ENCODE measurements around the gene VSIR.

VSIR gene

GRCh38 chr10:71773221-71773971, at the start of gene VSIR:
Gene VSIR (minus strand): TSS chr10:71773520. CDS start chr10:71773439, 81 bp downstream.
- H3K4me3 ChIP-seq (ENCODE audit: low read depth, low read length), result no peak within 1 kb of the TSS

DNA sequence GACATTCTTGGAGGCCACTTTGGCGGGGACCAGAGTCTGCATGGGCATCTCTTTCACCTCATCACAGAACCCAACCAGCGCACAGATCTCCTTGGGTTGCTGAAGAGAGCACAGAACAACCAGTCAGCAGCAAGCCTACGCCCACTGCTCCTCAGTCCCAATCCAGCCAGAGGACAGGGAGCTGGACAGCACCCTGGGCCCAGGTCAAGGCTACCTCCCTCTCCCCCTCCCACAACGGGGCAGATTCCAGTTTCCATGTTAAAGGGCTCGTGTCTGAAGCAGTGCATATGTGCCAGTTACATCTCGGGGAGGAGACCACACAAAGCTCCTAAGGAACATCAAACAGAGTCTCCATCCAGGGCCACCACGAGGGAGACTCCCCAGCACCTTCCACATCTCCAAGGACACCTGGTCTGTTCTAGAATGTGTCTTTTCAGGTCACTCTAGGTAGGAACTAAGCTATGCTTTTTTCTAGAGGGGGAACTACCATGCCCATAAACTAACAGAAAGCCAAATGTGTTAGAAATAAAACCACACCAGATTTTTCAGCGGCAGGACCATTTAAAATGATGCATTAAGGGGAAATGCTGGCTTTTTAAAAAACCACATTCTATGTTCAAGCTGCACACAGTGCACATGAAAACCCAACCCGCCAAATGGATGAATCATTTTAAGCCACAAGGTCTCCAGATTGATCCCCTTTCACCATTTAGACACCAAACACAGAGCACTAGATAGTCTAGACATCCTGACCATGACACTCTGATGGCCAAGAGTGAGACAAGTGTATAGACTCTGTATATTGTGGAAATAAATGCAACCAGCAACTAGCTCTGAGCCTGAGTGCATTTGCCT, 48.8 kb upstream of the VSIR start:
- H3K4me3 ChIP-seq (ENCODE audit: low read depth, low read length), result no peak overlapping the region

- H3K4me3 ChIP-seq (ENCODE audit: low read depth, low read length), result no peak overlapping the region
These were observed 47.6 kb upstream of the VSIR start for GRCh38 chr10:71820966-71821365.

DNA sequence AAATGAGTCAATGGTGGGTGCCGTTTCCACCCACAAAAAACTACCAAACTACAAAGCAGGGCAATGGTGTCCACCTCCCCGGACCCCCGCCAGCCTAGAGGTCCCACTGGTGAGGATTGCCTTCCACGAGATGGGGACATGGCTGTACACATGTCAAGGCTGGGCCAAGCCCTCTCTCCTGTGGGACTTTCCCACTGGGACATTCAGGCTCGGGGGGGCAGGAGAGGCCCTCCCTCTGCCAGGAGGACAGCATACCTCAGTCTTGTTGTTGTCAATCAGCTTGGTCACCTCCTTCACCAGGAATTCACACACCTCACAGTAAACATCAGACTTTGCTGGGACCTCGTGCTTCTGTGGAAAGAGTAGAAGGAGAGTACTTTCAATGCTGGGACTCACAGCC, 46.7 kb upstream of the VSIR start:
- no peak overlapping the region for H3K4me3 ChIP-seq (ENCODE audit: low read depth, low read length)

DNA sequence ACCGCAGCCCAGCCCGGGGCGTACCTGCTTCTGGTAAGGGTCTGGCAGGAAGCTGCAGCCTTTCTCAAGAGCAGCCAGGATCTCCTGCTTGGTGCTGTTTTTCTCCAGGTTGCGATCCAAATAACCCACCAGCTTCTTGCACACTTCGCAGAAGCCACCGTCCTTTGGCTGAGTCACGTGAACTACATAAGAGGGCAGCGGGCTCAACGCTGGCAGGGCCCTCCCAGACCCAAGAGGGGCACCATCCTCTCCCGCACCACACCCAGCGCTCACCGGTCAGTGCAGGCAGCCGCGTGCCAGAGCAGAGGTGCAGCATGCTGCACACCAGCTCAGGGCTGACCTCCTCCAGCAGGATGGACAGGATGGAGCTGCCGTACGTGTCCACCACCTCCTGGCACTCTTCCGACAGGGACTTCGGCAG, 46.1 kb upstream of the VSIR start:
- H3K4me3 ChIP-seq (ENCODE audit: low read depth, low read length), result no peak overlapping the region

DNA sequence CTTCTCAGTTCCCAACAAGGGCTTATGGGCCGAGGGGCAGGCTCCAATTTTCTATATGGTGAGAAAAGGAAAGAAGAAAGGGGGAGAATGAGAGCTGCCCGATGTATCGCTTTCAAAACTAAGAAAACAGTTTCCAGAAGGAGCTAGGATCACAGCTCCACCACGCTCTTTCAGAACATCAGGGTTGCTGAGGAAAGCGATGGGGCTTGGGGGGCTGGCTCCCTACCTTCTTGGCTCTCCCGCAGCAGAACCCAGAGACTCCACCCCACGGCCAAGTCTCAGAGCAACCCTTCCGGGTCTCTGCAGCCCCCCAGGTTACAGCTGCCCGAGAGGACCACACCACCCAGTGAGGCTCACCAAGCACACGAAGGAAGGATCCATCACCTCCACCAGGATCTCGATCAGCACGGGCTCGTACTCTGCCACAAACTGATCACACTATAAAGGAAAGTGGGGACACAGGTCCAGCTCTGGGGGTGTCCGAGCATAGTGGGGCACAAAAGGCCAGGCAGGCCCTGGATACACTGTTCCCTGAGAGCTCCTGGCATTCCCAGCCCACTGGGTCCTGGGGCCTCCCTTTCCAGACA, 45.4 kb upstream of the VSIR start:
- H3K4me3 ChIP-seq (ENCODE audit: low read depth, low read length), result no peak overlapping the region

DNA sequence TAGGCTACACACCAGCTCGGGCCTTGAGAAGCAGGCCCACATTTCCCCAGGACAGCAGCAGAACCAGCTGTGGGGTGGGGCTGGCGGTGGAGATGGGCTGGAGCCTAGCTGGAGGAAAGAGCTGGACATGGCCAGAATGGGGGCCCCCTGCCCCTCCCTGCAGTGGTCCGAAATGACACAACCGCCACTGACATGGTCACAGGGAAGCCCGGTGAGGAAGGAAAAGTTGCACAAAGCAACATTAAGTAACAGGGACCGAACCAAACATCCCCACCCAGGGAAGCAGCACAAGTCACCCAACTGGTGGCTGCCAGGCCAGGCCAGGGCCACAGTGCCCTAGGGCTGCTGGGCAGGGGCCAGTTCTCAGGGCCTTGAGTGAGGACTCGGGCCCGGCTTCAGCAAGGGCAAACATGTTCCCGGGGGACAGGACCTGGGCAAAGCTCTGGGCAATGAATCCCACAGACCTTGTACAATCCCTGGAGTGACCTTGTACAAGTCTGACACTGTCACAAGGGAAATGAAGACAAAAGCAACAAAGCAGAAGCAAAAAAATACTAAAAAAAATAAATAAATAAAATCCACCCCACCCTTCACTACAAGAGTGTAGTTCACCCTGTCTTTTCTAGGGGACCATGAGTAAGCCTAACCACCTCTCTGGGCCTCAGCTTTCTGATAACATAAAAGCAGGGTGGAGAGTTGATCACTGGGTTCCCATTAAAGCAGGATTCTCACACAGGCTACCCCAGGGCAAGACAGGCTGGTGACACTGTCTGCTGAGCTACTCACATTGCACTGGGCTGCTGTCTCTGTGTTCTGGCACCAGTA, 44.7 kb upstream of the VSIR start:
- H3K4me3 ChIP-seq (ENCODE audit: low read depth, low read length), result no peak overlapping the region

DNA sequence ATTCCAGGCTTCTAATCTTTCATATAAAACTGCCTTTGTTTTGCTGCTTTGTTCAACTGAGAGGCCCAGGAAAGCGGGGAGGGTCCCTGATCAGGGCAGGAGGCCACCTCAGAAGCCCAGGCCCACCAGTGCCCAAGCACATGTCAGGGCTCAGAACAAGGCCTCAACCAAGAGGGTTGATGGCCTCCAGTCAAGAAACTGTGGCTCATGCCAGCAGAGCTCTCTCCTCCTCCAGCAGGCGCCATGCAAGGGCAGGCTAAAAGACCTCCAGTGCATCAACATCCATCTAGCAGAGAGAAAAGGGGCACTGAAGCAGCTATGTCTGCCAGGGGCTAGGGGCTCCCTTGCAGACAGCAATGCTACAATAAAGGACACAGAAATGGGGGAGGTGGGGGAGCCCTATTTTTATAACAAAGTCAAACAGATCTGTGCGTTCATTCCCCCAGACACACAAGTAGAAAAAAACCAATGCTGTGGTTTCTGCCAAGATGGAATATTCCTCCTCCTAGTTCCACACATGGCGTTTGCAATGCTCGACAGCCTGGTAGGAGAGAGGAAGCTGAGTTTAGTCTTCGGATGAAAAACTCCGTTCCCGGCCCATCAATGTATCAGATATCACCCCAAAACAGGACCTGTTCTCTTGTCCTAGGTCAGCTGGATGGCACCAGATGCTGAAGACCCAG, 43.8 kb upstream of the VSIR start:
- H3K4me3 ChIP-seq (ENCODE audit: low read depth, low read length), result no peak overlapping the region

DNA sequence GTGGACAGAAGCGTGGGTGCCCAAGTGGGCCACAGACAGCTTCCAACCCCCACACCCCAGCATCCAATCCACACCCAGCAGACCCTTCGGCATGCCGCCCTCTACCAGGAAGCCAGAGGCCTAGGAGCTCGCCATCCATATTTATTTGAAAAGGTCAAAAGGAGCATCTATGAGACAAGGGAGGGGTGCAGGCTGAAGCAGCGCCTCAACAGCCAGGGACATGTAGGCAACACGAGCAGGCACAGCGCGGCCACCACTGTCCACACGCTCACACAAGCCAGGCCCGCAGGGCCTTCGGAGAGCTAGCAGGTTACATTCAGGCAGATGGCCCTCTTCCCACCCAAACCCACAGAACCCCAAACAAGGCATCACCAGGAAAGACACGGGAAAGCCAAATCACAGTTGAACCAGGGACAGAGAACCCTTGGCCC, 43.1 kb upstream of the VSIR start:
- no peak overlapping the region for H3K4me3 ChIP-seq (ENCODE audit: low read depth, low read length)

DNA sequence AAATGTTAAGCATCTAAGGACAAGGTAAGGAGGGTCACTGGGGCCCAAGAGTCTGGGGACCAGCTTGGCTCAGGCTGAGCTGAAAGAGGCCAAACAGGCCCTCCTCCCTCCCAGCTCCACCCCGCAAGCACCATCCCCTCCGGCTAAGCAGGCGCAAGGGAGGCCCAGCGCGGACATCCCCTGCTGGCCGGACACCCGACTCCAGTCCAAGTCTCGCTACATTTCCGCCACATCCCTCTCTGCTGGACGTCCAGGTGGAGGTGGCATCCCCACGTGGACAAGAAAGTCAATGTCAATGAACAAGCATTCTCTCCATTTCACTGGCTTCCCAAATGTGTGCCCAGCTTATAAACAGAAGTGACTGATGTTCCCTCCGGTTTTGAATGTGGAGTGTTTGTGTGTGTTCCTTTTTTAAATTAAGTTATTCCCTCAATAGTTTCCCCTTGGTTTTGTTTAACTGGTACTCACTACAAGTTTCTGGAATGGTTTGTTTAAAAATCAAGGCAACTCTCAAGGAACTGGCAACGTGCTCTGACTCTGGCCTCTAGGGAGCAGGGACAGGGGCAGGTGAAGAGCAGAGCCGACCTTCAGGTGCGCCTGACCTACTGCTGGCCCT, 42.3 kb upstream of the VSIR start:
- H3K4me3 ChIP-seq (ENCODE audit: low read depth, low read length), result no peak overlapping the region

GRCh38 chr10:71814922-71815411, 41.6 kb upstream of the VSIR start:
- H3K4me3 ChIP-seq (ENCODE audit: low read depth, low read length), result no peak overlapping the region

GRCh38 chr10:71812913-71813590, 39.7 kb upstream of the VSIR start:
- H3K4me3 ChIP-seq (ENCODE audit: low read depth, low read length), result no peak overlapping the region

DNA sequence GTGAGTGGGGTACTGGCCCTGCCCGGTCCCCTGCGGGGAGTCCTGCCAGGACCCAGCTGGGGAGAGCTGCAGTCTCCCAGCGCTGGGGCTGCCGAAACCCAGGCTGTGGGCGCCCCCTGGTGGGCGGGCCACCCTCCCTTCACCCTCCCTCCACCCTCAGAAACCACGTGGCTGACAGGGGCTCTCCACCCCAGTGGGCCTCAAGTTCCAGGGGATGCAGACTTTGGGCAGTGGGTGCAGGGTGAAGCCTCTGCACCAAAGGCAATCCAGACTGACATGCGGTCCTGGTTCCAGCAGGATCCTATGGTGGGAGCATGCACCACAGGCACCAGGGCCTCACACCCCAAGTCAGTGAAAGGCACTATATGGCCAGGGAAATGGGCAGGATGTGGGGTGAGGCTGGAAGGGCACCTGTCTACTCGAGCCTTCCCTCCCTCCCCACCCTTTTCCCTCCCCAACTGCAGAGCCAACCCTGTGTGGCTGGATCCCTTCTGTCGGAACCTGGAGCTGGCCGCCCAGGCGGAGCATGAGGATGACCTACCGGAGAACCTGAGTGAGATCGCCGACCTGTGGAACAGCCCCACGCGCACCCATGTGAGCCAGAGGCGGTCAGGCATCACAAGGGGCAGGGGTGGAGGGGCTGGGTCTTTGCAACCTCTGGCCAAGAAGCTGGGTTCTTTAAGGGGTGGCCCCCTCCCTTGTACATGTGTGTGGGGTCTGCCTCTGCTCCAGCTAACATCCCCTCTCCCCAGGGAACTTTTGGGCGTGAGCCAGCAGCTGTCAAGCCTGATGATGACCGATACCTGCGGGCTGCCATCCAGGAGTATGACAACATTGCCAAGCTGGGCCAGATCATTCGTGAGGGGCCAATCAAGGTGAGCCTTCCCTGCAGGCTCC, 38.9 kb upstream of the VSIR start:
- no peak overlapping the region for H3K4me3 ChIP-seq (ENCODE audit: low read depth, low read length)

GRCh38 chr10:71811351-71811750, 38.0 kb upstream of the VSIR start:
- H3K4me3 ChIP-seq (ENCODE audit: low read depth, low read length), result no peak overlapping the region

GRCh38 chr10:71810048-71810750, 36.9 kb upstream of the VSIR start:
- H3K4me3 ChIP-seq (ENCODE audit: low read depth, low read length), result no peak overlapping the region

GRCh38 chr10:71809628-71810027, 36.3 kb upstream of the VSIR start:
- H3K4me3 ChIP-seq (ENCODE audit: low read depth, low read length), result no peak overlapping the region

All from iPS-11a (cell line).